Body of pancreas (tissue), 4 donors: ENCODE measurements around the gene SYPL1. TPM values are rescaled to one million over a fixed set of nuclear protein-coding genes. Genes with fewer than 3 reads are reported as not detected.

Experiments
- ATAC-seq: fragments of 150-250 bp; one replicate; pipeline ENCODE4 v1.9.1; 2016
- DNase-seq, 4 donors: peaks; one replicate each; pipeline ENCODE4 v3.0.0-alpha.2; 2019
- H3K27ac ChIP-seq, 4 donors: fragments of 200-600 bp; sonication (generic); 1 replicate in 3 of 4; 2 replicates in 1 of 4; pipeline versions ENCODE4 v1.5.1 to v1.6.1; 2016 to 2019; ENCODE audit warnings: mild to moderate bottlenecking in 1 of 4, mixed read lengths in 1 of 4, moderate library complexity in 1 of 4
- H3K27me3 ChIP-seq, 2 donors: fragments of 200-600 bp; sonication (generic); one replicate each; pipeline ENCODE4 v1.6.0; 2016; ENCODE audit warnings: mild to moderate bottlenecking in 1 of 2
- H3K36me3 ChIP-seq, 2 donors: fragments of 200-600 bp; sonication (generic); replicated peaks in 1 of 2; 2 replicates each; pipeline ENCODE4 v1.5.1; 2016; ENCODE audit warnings: low read depth in 2 of 2; ENCODE audit not compliant: insufficient read depth in 1 of 2
- H3K4me1 ChIP-seq: fragments of 200-600 bp; sonication (generic); one replicate; pipeline ENCODE4 v1.6.0; 2016
- H3K4me3 ChIP-seq, 2 donors: fragments of 200-600 bp; sonication (generic); 1 replicate in 1 of 2; 2 replicates in 1 of 2; pipeline ENCODE4 v1.5.1; 2016 to 2019
- H3K9me3 ChIP-seq, 3 donors: fragments of 200-600 bp; sonication (generic); 1 replicate in 2 of 3; 2 replicates in 1 of 3; pipeline ENCODE4 v1.5.1; 2016
- CTCF ChIP-seq, 7 experiments: fragments of 450-650 bp in 4 of 7; fragments of 200-600 bp in 3 of 7; sonication (generic) in 3 of 7; IDR thresholded peaks; one replicate each; pipeline ENCODE4 v1.5.1; 2016 to 2019; ENCODE audit warnings: antibody characterized with exemption in 7 of 7
- POLR2A ChIP-seq, 3 donors: fragments of 450-650 bp; IDR thresholded peaks; one replicate each; pipeline ENCODE4 v1.6.1; 2016; ENCODE audit warnings: antibody characterized with exemption in 3 of 3, mild to moderate bottlenecking in 2 of 3
- WGBS, 2 donors: methylation state at CpG; one replicate each; pipeline ENCODE4 v1.1.5; 2017; 5-methylcytosine and 5-hydroxymethylcytosine counted together
- intact Hi-C: fragments of 100-400 bp; cut with DNase I; formaldehyde crosslinking; loops from one replicate; pipeline ENCODE4 v1.15.1; 2023
- total RNA-seq, 2 donors: library from RNA; depleted of rRNA; stranded (reverse); fragments of >200 nt; gene quantifications; one replicate each; pipeline ENCODE4 v1.1.0, GENCODE V29; 2016

Gene SYPL1
- total RNA-seq, 2 donors from 2014 or later: 35.6 to 44.1 TPM

GRCh38 chr7:106151459-106152312 lies 39.6 kb upstream of the SYPL1 start:
- no peaks in the 10 kb centered on the region for H3K27me3 ChIP-seq
- no peaks in the 10 kb centered on the region for H3K36me3 ChIP-seq
- ATAC-seq: no peak
- DNase-seq: no peak
- H3K4me1 ChIP-seq: no peaks in the 10 kb centered on the region
- H3K4me3 ChIP-seq: no peak overlapping the region
- H3K9me3 ChIP-seq: no peaks in the 10 kb centered on the region
- no peak overlapping the region for H3K27ac ChIP-seq
- 75 to 77% methylated on average over 7 of the region's 7 CpGs for WGBS, 2 donors
- TF ChIP-seq CTCF (IDR thresholded peaks at IDR 0.05) (no peak), POLR2A (IDR thresholded peaks at IDR 0.05) (no peak)
- intact Hi-C loops: loop anchor here (5.0 kb wide), 1 partner anchor 94 kb away; no protein-coding TSS in a partner anchor

- H3K9me3 ChIP-seq: no peaks in the 10 kb centered on the region
- no peak overlapping the region for H3K4me3 ChIP-seq
- H3K27ac ChIP-seq: no peak overlapping the region
- no peaks in the 10 kb centered on the region for H3K36me3 ChIP-seq
- DNase-seq (no peak), ATAC-seq (no peak)
- 79 to 84% methylated on average over 8 to 10 of the region's 10 CpGs for WGBS, 2 donors
- H3K27me3 ChIP-seq: no peaks in the 10 kb centered on the region
- intact Hi-C loops: no loop called here
- no peak for TF ChIP-seq POLR2A (IDR thresholded peaks at IDR 0.05)
- TF ChIP-seq CTCF (IDR thresholded peaks at IDR 0.05): no peak
- no peaks in the 10 kb centered on the region for H3K4me1 ChIP-seq
These were observed 31.7 kb upstream of the SYPL1 start for GRCh38 chr7:106143711-106144337.

GRCh38 chr7:106142136-106142535 lies 30.0 kb upstream of the SYPL1 start:
- Histone ChIP-seq H3K27ac (no peak overlapping the region), H3K9me3 (no peaks in the 10 kb centered on the region), H3K4me1 (no peaks in the 10 kb centered on the region), H3K27me3 (no peaks in the 10 kb centered on the region), H3K4me3 (no peak overlapping the region), H3K36me3 (no peaks in the 10 kb centered on the region)
- TF ChIP-seq POLR2A (IDR thresholded peaks at IDR 0.05) (no peak), CTCF (IDR thresholded peaks at IDR 0.05) (no peak)
- intact Hi-C loops: no loop called here
- WGBS, 2 donors: 84 to 90% methylated on average over 1 of the region's 1 CpG
- ATAC-seq: no peak
- DNase-seq: no peak

- 81 to 83% methylated on average over 7 of the region's 7 CpGs for WGBS, 2 donors
- intact Hi-C loops: no loop called here
- DNase-seq (no peak), ATAC-seq (no peak)
- no peak overlapping the region for H3K4me3 ChIP-seq
- H3K27me3 ChIP-seq: no peaks in the 10 kb centered on the region
- no peaks in the 10 kb centered on the region for H3K36me3 ChIP-seq
- H3K27ac ChIP-seq: no peak overlapping the region
- no peak for TF ChIP-seq POLR2A (IDR thresholded peaks at IDR 0.05)
- no peak for TF ChIP-seq CTCF (IDR thresholded peaks at IDR 0.05)
- H3K4me1 ChIP-seq: no peaks in the 10 kb centered on the region
- no peaks in the 10 kb centered on the region for H3K9me3 ChIP-seq
These were observed 28.5 kb upstream of the SYPL1 start for GRCh38 chr7:106140406-106141173.
